GM18868 (cell line): ENCODE measurements around the gene LY9.
"Not testable (repeated sequence)": the region's sequence is repeated elsewhere in the genome, so short reads cannot be mapped to it uniquely, and the experiment has no call there.

Source experiments
- ATAC-seq: cut with Tn5 transposase; IDR thresholded peaks from one replicate; pipeline ENCODE4 v1.9.1; 2021; ENCODE audit warnings: mild to moderate bottlenecking, moderate library complexity; ENCODE audit not compliant: unreplicated experiment

The LY9 gene

GRCh38 chr1:160772331-160772730, 23.6 kb upstream of the LY9 start:
- ATAC-seq: no peak

- no peak for ATAC-seq
These were observed 22.9 kb upstream of the LY9 start for GRCh38 chr1:160773093-160773492.

- ATAC-seq: no peak
These were observed 20.9 kb upstream of the LY9 start for GRCh38 chr1:160774886-160775719.

GRCh38 chr1:160776178-160776577, 19.8 kb upstream of the LY9 start:
- ATAC-seq: peak; percentile 54

GRCh38 chr1:160777486-160778089, 18.4 kb upstream of the LY9 start:
- ATAC-seq: no peak

- no peak for ATAC-seq
These were observed 17.0 kb upstream of the LY9 start for GRCh38 chr1:160778976-160779375.

GRCh38 chr1:160779626-160780397, 16.2 kb upstream of the LY9 start:
- ATAC-seq: no peak

- no peak for ATAC-seq
These were observed 15.6 kb upstream of the LY9 start for GRCh38 chr1:160780398-160780755.

- no peak for ATAC-seq
These were observed 14.7 kb upstream of the LY9 start for GRCh38 chr1:160781186-160781766.

- peak; percentile 95 for ATAC-seq
These were observed 13.9 kb upstream of the LY9 start for GRCh38 chr1:160781914-160782689.

- not testable (repeated sequence) for ATAC-seq
These were observed 12.8 kb upstream of the LY9 start for GRCh38 chr1:160782988-160783765.

GRCh38 chr1:160789051-160789701, 6.8 kb upstream of the LY9 start:
- no peak for ATAC-seq

GRCh38 chr1:160789702-160790611, 6.0 kb upstream of the LY9 start:
- peak; percentile 80 for ATAC-seq

GRCh38 chr1:160794376-160794775, 1.6 kb upstream of the LY9 start:
- ATAC-seq: no peak

- ATAC-seq: no peak
These were observed 1.3 kb downstream of the LY9 start for GRCh38 chr1:160797271-160797709.

GRCh38 chr1:160797861-160798273, 1.9 kb downstream of the LY9 start:
- no peak for ATAC-seq

GRCh38 chr1:160798439-160798838, 2.5 kb downstream of the LY9 start:
- ATAC-seq: no peak

GRCh38 chr1:160799641-160800040, 3.7 kb downstream of the LY9 start:
- no peak for ATAC-seq
